ENCODE data around the gene ADGRL4.
"Not testable (repeated sequence)": the region's sequence is repeated elsewhere in the genome, so short reads cannot be mapped to it uniquely, and the experiment has no call there.

The ADGRL4 gene

DNA sequence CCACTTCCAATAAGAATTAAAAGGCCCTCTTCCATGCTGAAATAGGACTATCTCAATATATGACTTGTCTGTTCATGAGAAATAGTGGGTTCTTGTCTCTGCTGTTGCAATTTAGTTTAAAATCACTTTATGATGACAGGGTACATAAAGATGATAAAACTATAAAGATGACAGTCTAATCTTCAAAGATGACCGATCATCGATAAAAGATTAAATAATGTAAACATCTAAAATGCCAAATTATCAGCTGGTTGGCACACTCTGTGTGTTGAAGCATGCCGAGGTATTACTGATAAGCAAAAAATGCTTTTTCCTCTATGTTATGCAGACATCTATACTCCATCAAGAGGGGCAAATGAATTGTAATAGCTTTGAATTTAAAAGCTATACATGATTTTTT lies 89.5 kb downstream of the ADGRL4 start:
- no peak for DNase-seq

- no peak for DNase-seq
Observed at GRCh38 chr1:78913950-78914349, 92.6 kb downstream of the ADGRL4 start.

GRCh38 chr1:78911956-78912880 lies 94.3 kb downstream of the ADGRL4 start:
- DNase-seq, result no peak

DNA sequence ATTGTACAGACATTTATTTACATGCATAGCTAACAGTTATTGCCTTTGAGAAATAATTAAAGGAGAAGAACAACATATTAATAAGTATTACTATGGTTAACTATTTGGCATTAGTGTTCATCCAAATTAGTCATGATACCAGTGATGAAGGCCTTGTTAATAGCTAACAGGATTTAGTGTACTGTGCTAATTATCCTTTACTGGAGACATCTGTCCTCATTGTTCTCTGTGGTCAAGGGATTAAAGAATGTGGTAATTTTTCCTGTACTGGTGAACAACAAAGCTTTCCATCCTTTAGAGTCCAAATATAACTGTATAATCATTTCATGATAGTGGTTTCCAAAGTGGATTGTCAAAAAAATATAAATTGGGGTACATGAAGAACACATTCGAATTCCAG lies 103.9 kb downstream of the ADGRL4 start:
- no peak for DNase-seq

DNA sequence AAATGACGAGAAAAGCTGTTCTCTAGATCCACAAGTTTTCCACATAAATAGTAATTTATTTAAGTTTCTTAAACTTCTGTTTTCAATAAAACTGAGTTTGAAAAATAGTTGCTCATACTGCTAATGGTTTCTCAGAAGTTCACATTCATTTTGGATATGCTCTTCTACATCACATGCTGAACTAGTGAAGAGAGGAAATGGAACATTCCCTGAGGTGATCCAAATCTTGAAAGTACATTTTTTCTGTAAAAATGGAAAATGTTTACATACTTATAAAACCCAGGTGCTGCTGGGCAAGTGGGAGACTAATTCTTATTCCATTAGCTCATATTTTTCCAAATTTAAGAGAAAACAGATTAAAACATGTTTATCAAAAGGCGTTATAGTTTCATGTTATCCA lies 111.7 kb downstream of the ADGRL4 start:
- no peak for DNase-seq

- no peak for DNase-seq
Observed at GRCh38 chr1:78892260-78892840, 114.2 kb downstream of the ADGRL4 start.

GRCh38 chr1:78887458-78887857 lies 119.1 kb downstream of the ADGRL4 start:
- no peak for DNase-seq

- DNase-seq, result no peak
Observed at GRCh38 chr1:78884685-78885452, 121.7 kb downstream of the ADGRL4 start.

- no peak for DNase-seq
Observed at GRCh38 chr1:78880223-78880622, 126.3 kb downstream of the ADGRL4 start.

DNA sequence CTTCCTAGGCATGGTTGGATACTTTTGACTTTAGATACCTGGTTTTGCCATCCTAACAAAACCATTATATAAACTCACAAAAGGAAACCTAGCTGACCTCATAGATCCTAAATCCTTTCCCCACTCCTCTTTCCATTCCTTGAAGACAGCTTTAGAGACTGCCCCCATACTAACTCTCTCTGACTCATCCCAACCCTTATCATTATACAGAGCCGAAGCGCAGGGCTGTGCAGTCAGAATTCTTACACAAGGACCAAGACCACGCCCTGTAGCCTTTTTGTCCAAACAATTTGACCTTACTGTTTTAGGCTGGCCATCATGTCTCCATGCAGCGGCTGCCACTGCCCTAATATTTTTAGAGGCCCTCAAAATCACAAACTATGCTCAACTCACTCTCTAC lies 130.5 kb downstream of the ADGRL4 start:
- not testable (repeated sequence) for DNase-seq

- DNase-seq, result not testable (repeated sequence)
Observed at GRCh38 chr1:78872801-78873200, 133.7 kb downstream of the ADGRL4 start.

DNA sequence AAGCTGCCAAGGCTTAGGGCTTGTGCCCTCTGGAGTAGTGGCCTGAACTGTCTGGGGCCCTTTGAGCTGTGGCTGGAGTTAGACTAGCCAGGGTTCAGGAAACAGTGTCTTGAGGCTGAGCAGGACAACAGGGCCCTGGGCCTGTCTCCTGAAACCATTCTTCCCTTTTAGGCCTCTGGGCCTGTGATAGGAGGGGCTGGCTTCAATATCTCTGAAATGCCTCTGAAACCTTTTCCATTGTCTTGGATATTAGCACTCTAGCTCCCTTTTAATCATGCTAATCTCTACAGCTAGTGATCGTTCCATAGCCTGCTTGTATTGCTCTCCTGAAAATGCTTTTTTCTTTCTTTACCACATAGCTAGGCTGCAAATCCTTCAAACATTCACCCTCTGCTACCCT lies 135.3 kb downstream of the ADGRL4 start:
- no peak for DNase-seq

GRCh38 chr1:78869136-78869535 lies 137.4 kb downstream of the ADGRL4 start:
- no peak for DNase-seq

GRCh38 chr1:78864175-78864574 lies 142.4 kb downstream of the ADGRL4 start:
- no peak for DNase-seq

GRCh38 chr1:78856096-78856495 lies 150.4 kb downstream of the ADGRL4 start:
- DNase-seq, result no peak

DNA sequence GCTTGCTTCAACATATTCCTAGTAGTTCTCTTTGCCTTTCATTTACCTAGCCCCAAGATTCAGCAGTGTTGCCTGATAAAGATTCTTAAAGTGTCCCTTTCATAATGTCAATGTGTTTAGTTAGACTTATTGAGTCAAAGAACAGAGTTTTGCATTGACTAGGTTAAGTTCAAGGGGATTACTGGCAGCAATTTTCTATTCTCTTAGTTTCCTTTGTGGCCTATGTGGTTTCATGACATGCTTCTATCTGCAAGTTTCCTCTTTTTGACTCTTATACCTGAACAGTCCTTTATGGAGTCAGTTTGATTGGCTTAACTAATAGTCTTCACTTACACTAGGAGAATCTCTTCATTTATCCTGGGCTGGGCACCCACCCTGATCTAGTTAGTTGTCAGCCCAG lies 151.3 kb downstream of the ADGRL4 start:
- DNase-seq, result no peak

- DNase-seq, result no peak
Observed at GRCh38 chr1:78854556-78854955, 152.0 kb downstream of the ADGRL4 start.

- DNase-seq, result no peak
Observed at GRCh38 chr1:78843546-78843945, 163.0 kb downstream of the ADGRL4 start.

DNA sequence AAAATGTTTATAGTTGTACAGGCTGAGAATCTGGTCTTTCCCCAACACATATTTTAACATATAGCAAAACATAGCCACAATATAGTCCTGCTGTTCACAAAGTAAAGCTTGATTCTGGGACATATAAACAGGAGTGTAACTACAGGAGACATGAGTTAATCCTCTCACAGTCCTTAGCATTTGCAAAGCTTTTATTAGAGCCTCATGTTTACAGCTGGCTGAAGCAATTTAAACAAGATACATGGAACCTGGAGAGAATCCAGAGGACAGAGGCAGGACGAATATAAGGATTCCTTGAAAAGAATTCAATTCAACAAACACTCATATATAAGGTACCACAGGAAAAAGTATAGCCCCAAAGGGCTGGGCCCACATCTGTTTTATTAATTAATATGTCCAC lies 163.4 kb downstream of the ADGRL4 start:
- no peak for DNase-seq

DNA sequence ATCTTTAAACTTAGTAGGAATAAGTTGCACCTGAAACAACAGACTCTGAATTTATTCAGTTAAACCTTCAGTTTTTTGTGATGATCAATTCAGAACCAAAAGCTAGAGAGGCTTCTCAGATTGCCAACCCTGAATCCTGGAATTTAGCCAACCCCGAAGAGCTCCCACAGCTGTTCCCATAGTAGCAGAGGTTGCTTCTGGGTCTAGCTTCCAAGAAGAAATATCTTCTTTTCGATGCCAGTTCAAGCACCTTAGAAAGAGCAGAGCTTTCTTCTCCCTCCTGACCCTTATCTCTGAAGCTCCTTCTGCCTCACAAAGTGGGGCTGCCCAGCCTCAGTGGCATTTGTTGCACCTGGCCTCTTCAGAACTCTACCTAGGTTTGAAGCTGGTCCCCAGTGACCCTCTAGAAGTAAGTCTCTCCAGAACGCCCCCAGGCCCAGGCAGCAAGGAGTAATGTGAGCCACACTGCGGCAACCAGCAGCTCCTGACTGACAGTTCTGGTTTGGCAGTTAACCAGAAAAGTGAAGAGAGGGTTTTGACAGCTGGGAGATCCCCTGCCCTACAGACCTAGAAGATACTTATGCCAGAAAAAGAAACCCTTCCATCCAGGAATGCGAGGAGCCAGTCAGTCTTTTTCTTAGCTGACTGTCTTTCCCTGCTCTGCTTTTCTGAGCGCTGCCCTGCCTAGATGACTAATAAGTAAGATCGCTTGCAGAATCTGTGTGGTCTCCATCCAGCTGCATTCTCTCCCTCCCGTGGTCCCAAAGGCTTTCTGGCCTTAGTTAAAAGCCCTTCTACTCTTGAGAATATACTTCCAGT lies 165.9 kb downstream of the ADGRL4 start:
- DNase-seq, result no peak

Data from stimulated activated CD4-positive, alpha-beta T cell treated with anti-CD3 and anti-CD28 coated beads, Interleukin-1b, Interleukin-23, amount 100 ng/mL, for 48 hours (primary cell).